COLO668 (cell line): Measurements from ENCODE around the gene HTN3.
"Not testable (repeated sequence)": the region's sequence is repeated elsewhere in the genome, so short reads cannot be mapped to it uniquely, and the experiment has no call there.

ENCODE experiments used
- DNase-seq: peaks from one replicate; lab custom pipeline; 2025; ENCODE audit not compliant: unreplicated experiment; lab: John Stamatoyannopoulos, UW

Gene HTN3

DNA sequence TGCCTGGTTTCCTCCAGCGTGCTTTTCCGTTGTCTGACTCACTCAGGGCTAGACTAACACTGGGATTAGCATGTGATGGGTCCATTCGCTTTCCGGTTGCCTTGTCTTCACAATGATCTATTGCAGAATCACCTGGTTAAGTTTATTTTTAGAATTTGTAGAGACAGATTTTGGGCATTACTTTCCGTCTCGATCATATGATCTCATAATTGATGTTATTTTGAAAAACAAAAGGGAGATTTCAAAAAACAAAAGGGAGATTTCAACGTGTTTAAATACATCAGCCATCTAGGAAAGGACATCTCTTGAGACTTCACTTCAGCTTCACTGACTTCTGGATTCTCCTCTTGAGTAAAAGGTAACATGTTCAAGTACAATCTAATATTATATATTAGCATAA lies at the start of gene HTN3:
Gene HTN3, plus strand, starts transcription at position 301 of the 400 bp plus-strand sequence. CDS start 2,282 bp downstream, outside the sequence.
- DNase-seq = not testable (repeated sequence)

DNA sequence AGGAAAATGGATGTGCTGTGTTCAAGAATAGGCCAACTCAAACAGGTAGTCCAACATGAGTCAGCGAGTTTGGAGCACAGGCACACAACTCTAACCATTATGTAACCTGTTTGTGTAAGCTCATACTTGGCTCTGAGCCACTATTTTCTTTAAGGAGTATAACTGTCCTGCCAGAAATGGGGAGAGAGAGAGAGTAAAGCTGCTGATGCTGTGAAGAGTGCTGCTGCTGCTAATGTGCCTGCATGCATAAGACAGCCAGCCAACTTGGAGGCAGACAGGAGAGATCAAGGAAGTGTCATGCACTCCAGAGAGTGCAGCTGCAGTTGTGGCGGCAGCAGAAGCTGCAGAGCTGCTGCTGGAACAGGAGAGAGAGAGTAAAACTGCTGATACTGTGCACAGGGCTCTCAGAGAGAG lies 44.2 kb upstream of the HTN3 start:
- DNase-seq = no peak

DNA sequence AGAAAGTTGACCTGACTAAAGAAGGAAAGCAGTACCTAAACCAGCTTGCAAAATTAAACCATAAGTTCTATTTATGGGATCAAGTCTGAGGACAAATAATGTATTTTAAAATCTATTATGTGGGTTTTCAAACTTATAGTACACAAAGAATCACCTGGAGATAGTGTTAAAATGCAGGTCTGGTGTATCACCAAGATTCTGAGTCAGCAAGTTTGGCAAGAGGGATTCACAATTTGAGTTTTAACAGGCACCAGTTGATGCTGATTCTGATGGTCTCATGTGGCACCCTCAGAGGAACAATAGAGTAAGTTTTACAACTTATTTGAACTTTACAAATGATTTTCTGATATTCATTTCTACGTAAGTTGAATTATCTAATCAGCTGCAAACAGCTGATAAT lies 41.6 kb upstream of the HTN3 start:
- DNase-seq = no peak

DNA sequence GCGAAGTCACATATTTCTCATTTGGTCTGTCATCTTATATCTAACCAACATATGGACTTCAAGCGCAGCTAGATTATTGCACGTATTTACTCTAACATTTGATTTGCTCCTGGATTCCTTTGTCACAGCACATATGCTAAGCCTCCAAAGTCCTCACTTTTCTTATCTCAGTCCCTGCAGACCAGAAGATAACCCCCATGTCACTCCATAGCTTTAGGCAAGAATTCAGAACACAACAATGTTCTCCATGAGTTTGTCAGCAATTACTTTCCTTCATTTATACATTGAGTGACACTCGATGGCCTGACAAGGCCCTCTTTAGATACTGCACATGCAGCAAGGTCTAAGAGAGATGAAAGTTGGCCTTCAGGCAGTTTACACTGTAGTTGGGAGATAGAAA lies 37.2 kb upstream of the HTN3 start:
- DNase-seq = no peak

DNA sequence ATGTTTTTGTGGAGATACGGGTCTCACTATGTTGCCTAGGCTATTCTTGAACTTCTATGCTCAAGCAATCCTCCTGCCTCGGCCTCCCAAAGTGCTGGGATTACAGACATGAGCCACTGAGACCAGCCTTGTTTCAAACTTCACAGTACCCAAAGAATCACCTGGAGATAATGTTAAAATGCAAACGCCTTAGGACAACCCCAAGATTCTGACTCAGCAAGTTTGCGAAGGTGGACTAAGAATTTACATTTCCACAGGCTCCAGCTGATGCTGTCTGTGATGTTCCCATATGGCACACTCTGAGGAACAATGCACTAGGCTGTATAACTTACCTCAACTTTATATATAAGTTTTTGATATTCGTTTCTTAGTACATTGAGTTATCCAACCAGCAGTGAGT lies 33.5 kb upstream of the HTN3 start:
- DNase-seq = no peak

DNA sequence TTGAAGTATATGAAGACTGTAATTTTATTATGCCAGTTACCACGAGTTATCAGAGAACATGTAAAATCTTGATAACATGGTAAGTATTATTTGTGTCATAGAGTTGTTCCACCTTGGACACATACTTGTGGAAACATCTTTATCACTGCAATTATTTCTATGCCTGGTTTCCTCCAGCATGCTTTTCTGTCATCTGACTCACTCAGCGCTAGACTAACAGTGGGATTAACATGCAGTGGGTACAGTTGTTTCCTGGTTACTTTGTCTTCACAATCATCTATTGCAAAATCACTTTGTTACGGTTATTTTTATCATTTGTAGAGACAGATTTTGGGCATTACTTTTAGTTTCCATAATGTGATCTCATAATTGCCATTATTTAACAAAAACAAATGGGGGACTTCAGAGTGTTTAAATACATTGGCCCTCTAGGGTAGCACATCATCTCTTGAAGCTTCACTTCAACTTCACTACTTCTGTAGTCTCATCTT lies 32.7 kb upstream of the HTN3 start, which contains the start of gene STATH:
Gene STATH, plus strand, starts transcription at position 441 of the 491 bp plus-strand sequence. CDS start 2,472 bp downstream, outside the sequence.
- no peak for DNase-seq

DNA sequence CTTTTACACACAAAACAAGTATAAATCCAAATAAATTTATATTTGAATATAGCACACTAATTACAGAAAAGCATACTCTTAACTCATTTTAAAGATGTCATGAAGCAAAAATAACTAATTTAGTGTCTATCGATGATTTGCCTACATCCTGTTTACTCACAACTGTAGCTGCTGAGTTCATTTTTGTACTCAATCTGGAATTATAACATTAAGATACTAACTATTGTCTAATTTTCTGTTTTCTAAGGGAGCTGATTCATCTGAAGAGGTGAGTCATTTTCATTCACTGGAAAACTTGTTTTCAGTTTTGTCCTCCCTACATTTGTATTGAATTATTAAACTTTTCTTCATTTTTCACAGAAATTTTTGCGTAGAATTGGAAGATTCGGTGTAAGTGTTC lies 28.8 kb upstream of the HTN3 start:
- no peak for DNase-seq

DNA sequence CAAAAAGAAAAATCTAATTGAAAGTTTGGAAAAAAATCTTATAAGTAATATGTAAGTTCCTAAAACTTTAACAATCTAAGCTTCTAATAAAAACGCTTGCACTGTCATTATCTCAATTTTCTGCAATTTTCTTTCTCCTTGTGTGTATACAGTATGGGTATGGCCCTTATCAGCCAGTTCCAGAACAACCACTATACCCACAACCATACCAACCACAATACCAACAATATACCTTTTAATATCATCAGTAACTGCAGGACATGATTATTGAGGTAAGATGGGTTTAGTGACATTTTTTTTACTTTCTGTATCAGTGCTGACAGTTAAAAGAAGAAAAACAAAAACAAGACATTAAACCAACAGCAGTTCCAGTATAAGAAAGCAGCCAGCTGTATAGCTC lies 27.5 kb upstream of the HTN3 start:
- no peak for DNase-seq

DNA sequence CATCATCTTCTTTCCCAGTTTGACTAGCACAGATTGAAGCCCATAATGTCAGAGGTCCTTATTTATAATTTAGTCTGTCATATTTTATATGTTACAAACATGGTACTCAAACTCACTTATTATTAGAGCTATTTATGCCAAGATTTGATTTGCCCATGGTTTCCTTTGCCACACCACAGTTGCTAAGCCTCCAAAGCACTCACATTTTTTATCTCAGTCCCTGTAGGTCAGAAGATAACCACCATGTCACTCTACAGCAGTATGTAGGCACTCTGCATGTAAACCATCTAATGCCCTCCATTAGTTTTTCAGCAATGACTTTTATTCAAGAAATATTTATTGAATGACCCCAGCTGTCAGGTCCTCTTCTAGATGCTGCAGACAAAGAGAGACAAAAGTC lies 25.8 kb upstream of the HTN3 start:
- DNase-seq = no peak

DNA sequence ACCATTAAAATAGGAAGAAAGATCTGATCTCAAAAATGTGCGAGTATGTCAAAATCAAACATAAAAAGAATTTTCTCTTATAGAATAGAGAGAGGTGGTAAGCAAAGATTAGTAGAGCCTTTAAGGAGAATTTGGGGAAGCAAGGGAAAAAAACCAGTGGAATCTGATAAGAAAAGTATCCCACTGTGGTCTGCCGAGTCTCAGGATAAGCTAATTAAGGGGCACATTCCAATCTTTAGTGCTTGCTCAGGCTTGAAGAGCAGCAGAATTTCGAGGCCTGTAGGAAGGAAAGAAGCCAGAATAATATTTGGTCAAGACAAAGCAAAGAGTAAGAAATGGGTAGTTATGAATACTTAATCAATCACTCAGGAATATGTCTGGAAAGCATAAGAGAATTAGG lies 19.5 kb upstream of the HTN3 start:
- no peak for DNase-seq

DNA sequence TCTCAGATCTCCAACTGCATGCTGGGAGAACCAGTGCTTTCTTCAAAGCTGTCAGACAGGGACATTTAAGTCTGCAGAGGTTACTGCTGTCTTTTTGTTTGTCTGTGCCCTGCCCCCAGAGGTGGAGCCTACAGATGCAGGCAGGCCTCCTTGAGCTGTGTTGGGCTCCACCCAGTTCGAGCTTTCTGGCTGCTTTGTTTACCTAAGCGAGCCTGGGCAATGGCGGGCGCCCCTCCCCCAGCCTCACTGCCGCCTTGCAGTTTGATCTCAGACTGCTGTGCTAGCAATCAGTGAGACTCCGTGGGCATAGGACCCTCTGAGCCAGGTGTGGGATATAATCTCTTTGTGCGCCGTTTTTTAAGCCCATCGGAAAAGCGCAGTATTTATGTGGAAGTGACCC lies 9.3 kb upstream of the HTN3 start:
- DNase-seq = not testable (repeated sequence)

DNA sequence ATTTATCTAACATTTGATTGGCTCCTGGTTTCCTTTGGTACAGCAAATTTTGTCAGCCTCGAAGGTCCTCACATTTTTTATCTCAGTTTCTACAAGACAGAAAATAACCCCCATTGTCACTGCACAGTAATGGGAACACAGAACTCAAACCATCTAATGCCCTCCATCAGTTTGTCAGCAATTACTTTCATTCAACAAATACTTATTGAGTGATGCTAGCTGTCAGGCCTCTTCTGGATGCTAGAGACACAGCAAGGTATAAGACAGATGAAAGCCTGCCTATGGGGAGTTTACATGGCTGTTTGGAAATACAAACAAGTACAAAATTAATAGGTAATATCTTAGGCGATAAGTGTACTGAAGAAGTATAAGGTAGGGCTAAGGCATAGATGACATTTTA lies 5.0 kb upstream of the HTN3 start:
- no peak for DNase-seq

DNA sequence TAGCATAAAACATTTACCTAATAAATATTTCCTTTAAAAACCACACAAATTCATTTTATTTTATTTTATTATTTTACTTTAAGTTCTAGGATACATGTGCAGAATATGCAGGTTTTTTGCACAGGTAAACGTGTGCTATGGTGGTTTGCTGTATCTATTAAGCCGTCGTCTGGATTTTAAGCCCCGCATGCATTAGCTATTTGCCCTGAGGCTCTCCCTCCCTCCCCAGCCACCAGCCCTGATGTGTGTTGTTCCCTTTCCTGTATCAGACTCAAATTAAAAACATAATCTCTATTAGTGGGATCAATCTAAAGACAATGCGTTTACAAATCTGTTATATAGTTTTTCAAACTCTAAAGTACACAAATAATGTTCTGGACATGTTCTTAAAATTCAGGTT lies 1.2 kb upstream of the HTN3 start:
- no peak for DNase-seq

DNA sequence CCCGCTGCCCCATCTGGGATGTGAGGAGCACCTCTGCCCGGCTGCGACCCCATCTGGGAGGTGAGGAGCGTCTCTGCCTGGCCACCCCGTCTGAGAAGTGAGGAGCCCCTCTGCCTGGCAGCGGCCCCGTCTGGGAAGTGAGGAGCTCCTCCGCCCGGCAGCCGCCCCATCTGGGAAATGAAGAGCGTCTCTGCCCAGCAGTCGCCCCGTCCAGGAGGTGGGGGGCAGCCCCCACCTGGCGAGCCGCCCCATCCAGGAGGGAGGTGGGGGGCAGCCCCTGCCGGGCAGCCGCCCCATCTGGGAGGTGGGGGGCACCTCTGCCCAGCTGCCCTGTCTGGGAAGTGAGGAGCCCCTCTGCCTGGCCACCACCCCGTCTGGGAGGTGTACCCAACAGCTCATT lies 9.3 kb downstream of the HTN3 start:
- not testable (repeated sequence) for DNase-seq

DNA sequence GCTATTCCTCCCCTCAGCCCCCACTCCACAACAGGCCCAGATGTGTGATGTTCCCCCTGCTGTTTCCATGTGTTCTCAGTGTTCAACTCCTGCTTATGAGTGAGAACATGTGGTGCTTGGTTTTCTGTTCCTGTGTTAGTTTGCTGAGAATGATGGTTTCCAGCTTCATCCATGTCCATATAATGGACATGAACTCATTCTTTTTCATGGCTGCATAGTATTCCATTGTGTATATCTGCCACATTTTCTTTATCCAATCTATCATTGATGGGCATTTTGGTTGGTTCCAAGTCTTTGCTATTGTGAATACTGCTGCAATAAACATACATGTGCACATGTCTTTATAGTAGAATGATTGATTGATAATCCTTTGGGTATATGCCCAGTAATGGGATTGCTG lies 11.7 kb downstream of the HTN3 start:
- not testable (repeated sequence) for DNase-seq

DNA sequence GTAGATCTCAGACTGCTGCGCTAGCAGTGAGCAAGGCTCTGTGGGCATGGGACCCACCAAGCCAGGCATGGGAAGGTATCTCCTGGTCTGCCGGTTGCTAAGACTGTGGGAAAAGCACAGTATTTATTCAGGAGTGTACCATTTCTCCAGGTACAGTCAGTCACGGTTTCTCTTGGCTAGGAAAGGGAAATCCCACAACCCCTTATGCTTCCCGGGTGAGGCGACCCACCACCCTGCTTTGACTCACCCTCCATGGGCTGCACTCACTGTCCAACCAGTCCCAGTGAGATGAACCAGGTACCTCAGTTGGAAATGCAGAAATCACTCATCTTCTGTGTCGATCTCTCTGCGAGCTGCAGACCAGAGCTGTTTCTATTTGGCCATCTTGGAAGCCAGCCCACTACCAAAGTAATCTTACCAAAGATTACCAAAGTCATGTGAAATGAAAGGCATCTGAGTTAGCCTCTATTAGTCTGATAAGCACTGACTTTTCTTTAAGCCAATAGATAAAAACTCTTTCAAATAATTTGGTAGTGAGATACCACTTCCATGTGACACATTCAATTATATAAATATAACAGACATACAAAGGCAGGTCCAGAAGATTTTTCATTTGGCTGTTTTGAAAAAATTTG lies 13.5 kb downstream of the HTN3 start:
- no peak for DNase-seq

DNA sequence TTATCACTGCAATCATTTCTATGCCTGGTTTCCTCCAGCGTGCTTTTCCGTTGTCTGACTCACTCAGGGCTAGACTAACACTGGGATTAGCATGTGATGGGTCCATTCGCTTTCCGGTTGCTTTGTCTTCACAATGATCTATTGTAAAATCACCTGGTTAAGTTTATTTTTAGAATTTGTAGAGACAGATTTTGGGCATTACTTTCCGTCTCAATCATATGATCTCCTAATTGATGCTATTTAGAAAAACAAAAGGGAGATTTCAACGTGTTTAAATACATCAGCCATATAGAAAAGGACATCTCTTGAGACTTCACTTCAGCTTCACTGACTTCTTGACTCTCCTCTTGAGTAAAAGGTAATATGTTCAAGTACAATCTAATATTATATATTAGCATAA lies 21.9 kb downstream of the HTN3 start, which contains the start of gene HTN1:
Gene HTN1, plus strand, starts transcription at position 301 of the 400 bp plus-strand sequence. CDS start 2,639 bp downstream, outside the sequence.
- not testable (repeated sequence) for DNase-seq

DNA sequence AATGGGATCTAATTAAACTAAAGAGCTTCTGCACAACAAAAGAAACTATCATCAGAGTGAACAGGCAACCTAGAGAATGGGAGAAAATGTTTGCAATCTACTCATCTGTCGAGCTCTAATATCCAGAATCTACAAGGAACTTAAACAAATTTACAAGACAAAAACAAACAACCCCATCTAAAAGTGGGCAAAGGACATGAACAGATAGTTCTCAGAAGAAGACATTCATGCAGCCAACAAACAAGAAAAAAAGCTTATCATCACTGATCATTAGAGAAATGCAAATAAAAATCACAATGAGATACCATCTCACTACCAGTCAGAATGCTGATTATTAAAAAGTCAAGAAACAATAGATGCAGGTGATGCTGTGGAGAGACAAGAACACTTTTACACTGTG lies 28.3 kb downstream of the HTN3 start:
- DNase-seq = not testable (repeated sequence)

DNA sequence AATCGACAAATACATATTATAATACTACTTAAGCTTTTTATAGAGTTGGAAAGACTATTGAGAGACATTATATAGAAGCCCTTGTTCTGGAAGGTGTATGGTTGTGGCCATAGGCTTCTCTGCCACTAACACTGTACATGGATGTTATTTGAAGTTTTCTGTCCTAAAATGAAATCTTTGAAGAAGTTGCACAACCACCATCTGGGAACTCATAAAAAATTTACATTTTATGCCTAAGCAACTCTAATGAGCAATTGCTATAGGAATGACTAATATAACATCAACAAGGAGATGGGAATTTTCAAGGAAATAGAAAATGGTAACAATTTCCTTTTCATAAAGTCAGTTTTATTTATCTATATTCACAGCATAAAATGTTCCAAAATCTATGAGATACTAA lies 29.4 kb downstream of the HTN3 start:
- DNase-seq = no peak

DNA sequence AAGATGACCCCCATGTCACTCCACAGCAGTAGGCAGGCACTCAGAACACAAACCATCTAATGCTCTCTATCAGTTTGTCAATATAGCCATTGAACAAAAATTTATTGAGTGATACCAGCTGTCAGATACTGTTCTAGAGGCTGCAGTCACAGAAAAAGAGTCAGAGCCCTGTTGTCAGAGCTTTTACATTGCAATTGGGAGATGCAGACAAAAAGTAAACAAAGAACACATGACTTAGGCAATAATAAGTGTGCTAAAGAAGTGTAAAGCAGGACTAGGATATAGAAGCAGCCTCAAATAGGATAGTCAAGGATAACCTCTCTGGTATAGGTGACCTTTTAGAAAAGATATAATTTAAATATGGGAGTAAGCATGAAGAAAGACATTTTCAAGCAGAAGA lies 30.9 kb downstream of the HTN3 start:
- no peak for DNase-seq

DNA sequence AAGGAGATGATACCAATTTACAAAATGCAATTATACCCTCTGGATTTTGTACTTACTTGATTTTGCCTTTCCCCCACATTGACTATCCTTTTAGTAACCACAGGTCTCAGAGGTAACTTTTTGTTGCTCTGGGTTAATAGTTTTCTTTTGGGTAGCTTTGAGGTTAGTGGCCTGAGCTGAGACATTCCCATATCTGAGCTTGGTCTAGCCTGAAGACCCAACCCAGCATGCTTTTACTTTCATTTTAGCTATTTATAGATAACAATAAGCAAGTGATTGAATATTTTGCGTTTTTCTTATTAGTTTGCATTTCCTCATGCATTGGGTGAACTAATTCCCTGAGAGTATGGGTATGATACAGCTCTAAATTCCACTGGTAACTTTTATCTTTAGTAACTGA lies 33.7 kb downstream of the HTN3 start:
- no peak for DNase-seq

DNA sequence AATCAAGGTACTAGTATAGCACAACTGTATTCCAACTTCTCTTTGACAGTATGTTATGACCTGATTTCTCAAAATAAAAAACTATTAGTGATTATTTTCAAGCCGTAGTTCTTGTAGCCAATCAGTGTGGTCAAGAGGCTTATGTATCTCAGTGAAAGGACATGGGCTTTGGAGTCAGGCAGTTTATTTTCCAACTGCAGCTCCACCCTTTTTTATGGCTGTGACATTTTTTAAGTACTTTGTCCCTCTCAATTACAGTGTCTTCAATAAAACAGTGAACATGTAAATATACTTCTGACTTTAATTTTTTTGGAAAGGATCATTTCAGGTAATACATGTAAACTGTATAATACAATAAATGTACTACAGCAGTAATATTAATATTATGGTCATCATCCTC lies 51.9 kb downstream of the HTN3 start:
- no peak for DNase-seq
